Neural cell (in vitro differentiated cells): Measurements from ENCODE around the gene MACF1.

Experiments
- CTCF ChIP-seq: fragments of 450-650 bp; IDR thresholded peaks from 2 replicates; pipeline ENCODE4 v1.5.1; 2014; ENCODE audit warnings: antibody characterized with exemption, mild to moderate bottlenecking, moderate library complexity; ENCODE audit not compliant: poor library complexity, severe bottlenecking
- EP300 ChIP-seq: fragments of 450-650 bp; conservative IDR thresholded peaks from 2 replicates; pipeline ENCODE4 v1.6.1; 2014; ENCODE audit warnings: antibody characterized with exemption, mild to moderate bottlenecking, moderate library complexity; ENCODE audit not compliant: poor library complexity, severe bottlenecking
- EZH2 ChIP-seq: fragments of 200-600, 300-800 bp; shearing (Covaris generic), sonication (generic); IDR thresholded peaks from 2 replicates; pipeline ENCODE4 v1.6.1; 2014; ENCODE audit warnings: antibody characterized with exemption, low read length, borderline replicate concordance, mild to moderate bottlenecking; ENCODE audit not compliant: insufficient read depth, poor library complexity, severe bottlenecking
- MXI1 ChIP-seq: fragments of 450-650 bp; conservative IDR thresholded peaks from 2 replicates; pipeline ENCODE4 v1.6.1; 2014; ENCODE audit warnings: antibody characterized with exemption, mild to moderate bottlenecking; ENCODE audit not compliant: poor library complexity, severe bottlenecking
- POLR2AphosphoS5 ChIP-seq: IDR thresholded peaks from 2 replicates; pipeline ENCODE4 v1.6.1; 2012
- REST ChIP-seq: IDR thresholded peaks from 2 replicates; pipeline ENCODE4 v1.6.1; 2012; ENCODE audit warnings: borderline replicate concordance
- TAF1 ChIP-seq: IDR thresholded peaks from 2 replicates; pipeline ENCODE4 v1.6.1; 2012; ENCODE audit warnings: low read depth

- no peak for TF ChIP-seq EZH2
- TF ChIP-seq CTCF, result no peak
- no peak for TF ChIP-seq EP300
- TF ChIP-seq MXI1, result no peak
- no peak for TF ChIP-seq POLR2AphosphoS5
- TF ChIP-seq REST, result no peak
- no peak for TF ChIP-seq TAF1
Observed at GRCh38 chr1:39466413-39467107, 262.1 kb downstream of the MACF1 start.
